ENCODE measurements around the gene ITPRID2.

ITPRID2 gene

DNA sequence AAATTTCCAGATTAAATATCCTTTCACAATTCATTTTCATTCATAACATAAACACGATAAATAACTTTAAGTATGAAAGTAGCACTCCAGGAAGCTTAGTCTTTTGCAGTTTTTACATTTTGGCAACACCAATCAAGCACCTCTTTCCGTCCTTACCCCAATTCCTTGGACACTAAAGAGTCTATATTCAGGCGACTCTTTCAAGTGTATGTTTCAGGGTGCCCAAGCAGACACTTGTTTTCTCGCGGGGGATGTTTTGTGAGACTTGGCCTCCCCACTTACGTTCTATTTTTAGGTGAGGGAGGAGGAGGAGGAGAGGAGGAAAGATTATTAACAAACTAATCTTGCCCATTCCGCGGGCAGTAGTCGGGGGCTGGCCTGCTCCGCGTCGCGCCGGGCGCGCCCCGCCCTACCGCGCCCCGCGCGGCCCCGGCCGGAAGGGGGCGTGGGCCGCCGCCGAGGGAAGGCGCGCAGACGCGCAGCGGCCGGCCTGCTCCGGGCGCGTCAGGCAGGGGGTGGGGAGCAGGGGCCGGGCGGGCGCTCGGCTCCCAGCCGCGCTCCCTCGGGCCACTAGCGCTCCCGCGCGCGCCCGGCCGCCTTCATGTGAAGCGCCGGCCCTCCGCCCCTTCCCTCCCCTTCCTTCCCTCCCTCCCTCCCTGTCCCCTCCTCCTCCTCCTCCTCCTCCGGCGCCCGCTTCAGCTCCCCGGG is at the start of gene ITPRID2:
Gene ITPRID2, plus strand, starts transcription at position 473 of the 708 bp plus-strand sequence. CDS start 337 bp downstream, outside the sequence.
- peak; percentile 88 to 92 for DNase-seq
- TF ChIP-seq GATA1 (IDR thresholded peaks at IDR 0.05; ENCODE audit: low read depth, low read length): no peak
- TF ChIP-seq POLR2A (IDR thresholded peaks at IDR 0.05; ENCODE audit: low read length): peak; percentile 25

DNA sequence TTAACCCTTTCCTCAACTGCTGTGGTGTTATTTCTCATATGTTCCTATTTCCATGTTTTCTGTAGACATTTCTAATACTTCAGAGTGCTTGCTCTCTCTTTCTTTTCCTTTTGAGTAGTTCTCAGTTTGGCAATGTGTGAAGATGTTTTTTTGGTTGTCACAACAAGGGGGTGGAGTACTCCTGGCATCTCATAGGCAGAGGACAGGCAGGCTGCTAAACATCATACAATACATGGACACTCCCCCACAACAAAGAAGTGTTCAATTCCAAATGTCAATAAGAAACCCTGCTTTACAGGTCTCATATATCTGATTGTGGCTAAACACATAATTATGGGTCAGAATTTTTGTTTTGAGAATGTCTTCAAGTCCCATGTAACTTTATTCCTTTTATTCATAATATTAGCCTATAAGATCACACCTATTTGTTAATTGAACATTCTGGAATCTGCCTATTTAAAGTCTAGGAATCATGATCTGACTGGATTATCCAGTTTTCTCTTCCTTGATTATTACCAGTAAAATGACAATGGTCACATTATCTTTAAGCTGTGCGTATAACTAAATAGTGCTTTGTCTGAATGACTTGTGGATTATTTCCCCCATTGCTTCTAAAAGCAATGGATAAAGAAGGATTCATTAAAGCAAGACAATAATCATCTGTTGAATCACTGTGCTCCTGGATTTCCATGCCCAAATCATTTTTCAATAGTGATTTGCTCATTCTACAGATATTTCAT is 46.8 kb upstream of the ITPRID2 start:
- no peak for DNase-seq
- TF ChIP-seq POLR2A (IDR thresholded peaks at IDR 0.05; ENCODE audit: low read length) (no peak), GATA1 (IDR thresholded peaks at IDR 0.05; ENCODE audit: low read depth, low read length) (no peak)

DNA sequence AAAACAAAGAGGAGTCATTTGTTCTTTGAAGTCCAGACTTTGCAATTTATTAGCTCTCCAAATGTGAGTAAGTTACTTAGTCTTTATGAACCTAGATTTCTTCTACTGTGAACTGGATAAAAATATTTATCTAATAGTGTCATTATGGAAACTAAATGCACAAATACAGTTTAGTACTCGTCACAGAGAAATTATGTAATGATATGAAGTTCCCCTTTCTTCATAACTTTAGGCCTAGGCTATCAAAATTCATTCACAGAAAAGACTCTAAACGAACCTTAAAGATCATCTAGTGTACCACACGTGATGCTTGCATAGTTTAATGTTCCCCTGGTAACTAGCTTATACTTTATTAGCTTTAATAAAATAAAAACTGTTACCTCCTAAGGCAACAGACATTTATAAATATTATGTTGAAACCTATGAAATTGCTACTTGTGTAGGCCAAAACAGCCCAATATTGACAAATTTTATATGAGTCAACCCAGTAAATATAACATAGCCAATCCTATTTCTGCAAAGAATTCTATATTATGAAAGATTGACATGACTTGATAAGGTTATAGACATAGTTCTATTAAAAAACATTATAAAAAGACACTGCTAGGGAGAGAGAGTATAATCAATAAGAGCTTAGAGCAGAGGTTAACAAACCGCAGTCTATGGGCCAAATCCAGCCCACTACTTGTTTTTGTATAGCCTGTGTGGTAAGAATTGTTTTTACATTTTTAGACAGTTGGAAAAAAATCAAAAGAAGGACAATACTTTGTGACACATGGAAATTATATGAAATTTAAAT is 44.9 kb upstream of the ITPRID2 start:
- TF ChIP-seq GATA1 (IDR thresholded peaks at IDR 0.05; ENCODE audit: low read depth, low read length): no peak
- TF ChIP-seq POLR2A (IDR thresholded peaks at IDR 0.05; ENCODE audit: low read length): no peak

DNA sequence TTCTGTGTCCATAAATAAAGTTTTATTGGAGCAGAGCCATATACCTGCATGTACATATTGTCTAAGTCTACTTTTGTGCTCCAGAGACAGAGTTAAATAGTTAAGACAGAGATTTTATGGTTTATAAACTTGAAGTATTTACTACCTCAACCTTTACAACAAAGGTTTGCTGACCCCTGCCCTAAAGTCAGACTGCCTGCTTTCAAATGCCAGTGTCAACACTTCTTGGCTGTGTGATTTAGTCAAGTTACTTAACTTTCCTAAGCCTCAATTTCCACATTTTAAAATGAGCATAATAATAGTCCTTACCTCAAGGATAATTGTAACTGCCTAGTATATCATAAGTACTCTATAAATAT is 44.4 kb upstream of the ITPRID2 start:
- DNase-seq: no peak
- TF ChIP-seq POLR2A (IDR thresholded peaks at IDR 0.05; ENCODE audit: low read length) (no peak), GATA1 (IDR thresholded peaks at IDR 0.05; ENCODE audit: low read depth, low read length) (no peak)

More for the DNA sequence above, 44.9 kb upstream of the ITPRID2 start:
- no peak for DNase-seq

DNA sequence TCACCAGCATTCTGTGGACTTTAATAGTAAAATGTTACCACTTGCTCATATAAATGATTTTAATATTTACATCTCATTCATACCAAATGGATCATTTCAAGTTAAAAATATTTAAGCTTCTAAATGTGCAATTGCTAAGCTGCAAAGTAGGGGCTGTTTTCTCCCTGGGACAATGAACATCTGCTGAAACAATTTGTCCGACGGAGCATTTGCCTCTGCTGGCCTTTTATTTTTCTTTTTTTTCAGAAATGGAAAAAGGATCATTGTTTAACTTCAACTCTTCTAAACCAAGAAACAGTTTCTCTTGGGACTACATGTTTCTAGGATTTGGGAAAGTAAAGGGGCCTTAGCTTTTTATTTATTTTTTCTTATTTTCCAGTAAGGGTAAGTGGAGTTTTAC is 43.8 kb upstream of the ITPRID2 start:
- DNase-seq: no peak
- TF ChIP-seq GATA1 (IDR thresholded peaks at IDR 0.05; ENCODE audit: low read depth, low read length) (no peak), POLR2A (IDR thresholded peaks at IDR 0.05; ENCODE audit: low read length) (no peak)

DNA sequence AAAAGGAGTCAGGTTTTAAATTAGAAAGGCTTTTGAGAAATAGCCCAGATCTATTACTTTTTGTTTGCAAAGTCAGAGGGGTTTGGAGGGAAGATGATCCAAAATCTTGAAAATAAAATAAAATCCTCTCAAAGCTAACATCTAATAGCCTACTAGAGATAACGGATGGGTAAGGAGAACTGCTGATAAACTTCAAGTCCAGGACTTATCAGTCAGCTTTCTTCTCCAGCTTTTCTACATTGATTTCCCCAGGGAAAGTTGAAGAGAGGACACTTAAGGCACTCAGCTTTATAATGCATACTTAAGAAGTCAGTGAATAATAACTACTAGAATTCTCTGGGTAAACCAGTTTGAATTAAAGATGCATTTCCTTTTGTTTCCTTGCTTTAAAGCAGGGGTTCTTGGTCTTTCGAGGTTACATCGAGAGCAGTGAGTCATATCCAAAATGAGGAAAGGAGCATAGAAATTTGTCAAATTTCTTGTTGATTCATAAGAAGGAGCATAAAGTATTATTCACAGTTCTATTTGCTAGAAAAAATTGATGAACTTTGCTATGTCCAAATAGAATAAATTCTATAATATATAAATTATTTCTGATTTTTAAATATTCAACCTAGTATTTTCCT is 43.2 kb upstream of the ITPRID2 start:
- no peak for DNase-seq
- TF ChIP-seq POLR2A (IDR thresholded peaks at IDR 0.05; ENCODE audit: low read length): no peak
- no peak for TF ChIP-seq GATA1 (IDR thresholded peaks at IDR 0.05; ENCODE audit: low read depth, low read length)

DNA sequence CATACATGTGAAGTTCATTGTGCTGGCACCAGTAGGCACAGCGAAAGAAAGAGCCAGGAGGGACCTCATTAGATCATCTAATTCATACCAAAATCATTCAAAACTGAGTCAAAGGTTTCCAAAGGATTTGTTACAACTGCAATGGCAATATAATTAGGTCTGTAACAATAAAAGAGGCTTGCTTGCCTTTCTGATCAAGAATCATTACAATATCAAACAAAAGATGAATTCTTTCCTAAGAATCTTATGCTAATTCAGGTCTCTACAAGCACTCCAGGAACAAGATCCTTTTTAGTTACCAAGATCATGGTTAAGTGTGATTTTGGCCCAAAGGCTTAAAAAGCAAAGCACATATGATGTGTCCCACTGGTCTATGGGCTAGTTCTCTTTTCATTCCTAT is 41.9 kb upstream of the ITPRID2 start:
- no peak for TF ChIP-seq GATA1 (IDR thresholded peaks at IDR 0.05; ENCODE audit: low read depth, low read length)
- TF ChIP-seq POLR2A (IDR thresholded peaks at IDR 0.05; ENCODE audit: low read length): no peak
- DNase-seq: no peak

DNA sequence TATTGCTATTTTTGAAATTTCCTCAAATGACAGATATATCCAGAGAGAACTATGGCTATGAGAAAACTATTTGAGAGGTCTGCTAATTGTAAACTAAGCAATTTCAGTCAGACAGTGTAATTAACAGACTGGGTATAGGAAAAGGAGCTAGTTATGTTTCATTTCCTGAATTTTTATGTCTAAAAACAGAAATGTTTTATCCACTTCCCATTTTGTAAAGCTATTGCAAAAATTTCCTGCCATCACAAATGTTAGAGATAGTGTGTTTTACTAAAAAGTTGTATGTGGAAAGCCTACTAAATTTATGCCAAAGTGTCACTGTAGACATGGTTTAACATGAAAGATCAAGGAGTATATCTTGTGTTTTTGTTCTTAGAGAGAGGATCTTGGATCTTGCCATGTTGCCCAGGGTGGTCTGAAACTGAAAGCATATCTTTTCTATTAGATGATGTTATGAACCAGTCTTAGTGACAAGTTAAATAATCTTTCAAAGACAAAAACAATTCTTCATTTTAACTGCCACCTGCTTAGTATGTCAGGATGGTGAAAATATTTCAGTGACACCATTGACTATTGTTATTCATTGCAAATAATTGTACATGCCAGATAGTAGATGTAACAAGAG is 40.5 kb upstream of the ITPRID2 start:
- no peak for DNase-seq
- TF ChIP-seq GATA1 (IDR thresholded peaks at IDR 0.05; ENCODE audit: low read depth, low read length): no peak
- no peak for TF ChIP-seq POLR2A (IDR thresholded peaks at IDR 0.05; ENCODE audit: low read length)

DNA sequence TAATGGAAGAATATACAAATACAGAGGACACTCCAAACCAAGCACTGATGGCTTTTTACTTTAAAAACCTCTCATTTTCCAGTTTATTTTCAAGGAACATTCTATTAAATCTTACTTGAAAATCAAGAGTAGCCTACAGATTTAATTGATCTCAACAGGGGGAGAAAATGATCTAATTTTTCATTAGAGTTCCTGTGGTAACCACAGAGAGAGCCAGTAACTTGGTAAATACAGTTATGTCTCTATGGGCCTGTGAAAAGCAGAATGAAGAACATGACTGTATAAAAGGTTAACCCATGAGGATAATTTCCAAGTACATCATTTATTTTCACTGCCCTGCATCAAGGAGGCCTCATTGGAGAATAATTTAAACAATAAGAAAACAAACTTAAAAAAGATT is 39.8 kb upstream of the ITPRID2 start:
- DNase-seq: no peak
- TF ChIP-seq GATA1 (IDR thresholded peaks at IDR 0.05; ENCODE audit: low read depth, low read length) (no peak), POLR2A (IDR thresholded peaks at IDR 0.05; ENCODE audit: low read length) (no peak)

DNA sequence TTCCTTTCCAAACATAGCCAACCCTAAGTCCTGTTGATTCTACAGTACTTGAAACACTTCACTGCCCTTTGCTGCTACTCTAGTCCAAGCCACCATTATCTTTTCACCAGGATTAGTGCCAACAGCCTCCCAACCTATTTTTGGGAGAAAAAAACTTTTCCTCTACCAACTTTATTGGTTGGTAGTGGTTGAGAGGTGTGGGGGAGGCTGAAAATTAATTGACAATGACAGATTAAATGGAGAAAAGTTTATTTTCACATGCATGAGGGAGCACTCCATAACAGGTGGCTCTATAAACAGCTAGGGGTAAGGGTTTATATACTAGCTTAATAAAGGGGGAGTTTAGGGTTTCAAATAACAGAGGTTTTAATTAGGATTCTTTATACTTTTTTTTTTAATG is 37.8 kb upstream of the ITPRID2 start:
- no peak for DNase-seq
- TF ChIP-seq POLR2A (IDR thresholded peaks at IDR 0.05; ENCODE audit: low read length): no peak
- TF ChIP-seq GATA1 (IDR thresholded peaks at IDR 0.05; ENCODE audit: low read depth, low read length): no peak

DNA sequence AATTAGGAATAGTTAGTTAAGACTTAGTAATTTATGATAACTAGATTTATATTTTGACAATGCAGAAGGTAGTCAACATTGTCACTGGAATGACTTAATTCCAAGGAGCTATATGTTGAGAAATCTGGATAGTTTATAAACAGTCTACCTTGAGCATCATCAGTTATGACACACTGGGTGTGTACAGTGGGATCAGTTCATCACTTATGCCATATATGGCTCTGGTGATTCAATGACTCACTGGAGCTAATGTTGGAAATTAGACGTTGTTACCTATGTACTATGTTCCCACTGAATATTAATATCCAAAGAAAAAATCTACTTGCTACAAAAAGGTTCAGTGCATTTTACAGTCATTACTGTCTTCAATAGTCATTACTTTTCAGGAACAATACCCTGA is 34.0 kb upstream of the ITPRID2 start:
- DNase-seq: no peak
- TF ChIP-seq POLR2A (IDR thresholded peaks at IDR 0.05; ENCODE audit: low read length) (no peak), GATA1 (IDR thresholded peaks at IDR 0.05; ENCODE audit: low read depth, low read length) (no peak)

DNA sequence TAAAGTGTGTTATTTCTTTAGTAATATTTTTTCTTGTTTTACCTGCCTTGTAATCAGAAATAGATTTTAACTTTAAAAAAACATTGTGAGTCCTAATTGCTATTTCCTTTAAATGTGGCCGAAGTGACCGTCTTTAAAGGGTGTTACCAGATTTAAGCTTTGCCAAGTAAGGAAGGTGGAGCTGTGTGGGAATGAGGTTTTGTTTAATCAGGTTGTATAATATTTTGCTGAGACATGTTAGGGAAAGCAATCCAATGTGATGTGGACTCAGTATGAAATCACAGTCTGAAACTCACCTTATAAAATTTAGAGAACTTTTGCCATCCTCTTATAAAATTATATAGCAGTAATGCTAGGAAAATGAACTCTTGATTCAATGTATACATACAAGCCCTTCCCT is 32.9 kb upstream of the ITPRID2 start:
- TF ChIP-seq POLR2A (IDR thresholded peaks at IDR 0.05; ENCODE audit: low read length) (no peak), GATA1 (IDR thresholded peaks at IDR 0.05; ENCODE audit: low read depth, low read length) (no peak)

DNA sequence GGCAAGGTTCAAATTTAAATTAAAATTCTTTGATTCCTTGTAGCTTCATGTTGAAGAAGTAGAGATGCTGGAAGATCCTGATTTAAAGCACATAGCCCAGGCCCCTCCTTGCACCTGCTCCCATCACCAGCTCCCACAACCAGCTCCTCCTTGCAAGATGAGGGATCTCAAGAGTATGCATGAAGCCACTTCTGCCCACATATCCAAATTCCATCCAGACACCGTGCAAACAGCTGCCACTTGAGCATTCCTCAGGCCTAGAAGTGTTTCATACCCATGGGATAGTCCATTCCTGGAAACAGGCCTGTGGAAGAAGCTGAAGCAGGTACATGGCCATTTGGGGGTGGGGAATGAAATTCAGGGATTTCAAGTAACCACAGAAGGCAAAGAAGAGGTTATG is 32.4 kb upstream of the ITPRID2 start:
- DNase-seq: no peak
- TF ChIP-seq POLR2A (IDR thresholded peaks at IDR 0.05; ENCODE audit: low read length) (no peak), GATA1 (IDR thresholded peaks at IDR 0.05; ENCODE audit: low read depth, low read length) (no peak)

More for the DNA sequence above, 32.9 kb upstream of the ITPRID2 start:
- DNase-seq: no peak

All from erythroblast (primary cell).